Measurements from ENCODE around the gene SCN3A.

SCN3A gene

GRCh38 chr2:165054652-165055051 is 149.2 kb downstream of the SCN3A start:
- DNase-seq: no peak

- peak; percentile 82 for DNase-seq
Measured at GRCh38 chr2:165044505-165045303, 159.1 kb downstream of the SCN3A start.

Data from NCI-H1048 (cell line).